ENCODE results near the gene AP3S1.
A peak's percentile ranks its signal among the peaks of the same experiment; 100 is the strongest.

Gene AP3S1

DNA sequence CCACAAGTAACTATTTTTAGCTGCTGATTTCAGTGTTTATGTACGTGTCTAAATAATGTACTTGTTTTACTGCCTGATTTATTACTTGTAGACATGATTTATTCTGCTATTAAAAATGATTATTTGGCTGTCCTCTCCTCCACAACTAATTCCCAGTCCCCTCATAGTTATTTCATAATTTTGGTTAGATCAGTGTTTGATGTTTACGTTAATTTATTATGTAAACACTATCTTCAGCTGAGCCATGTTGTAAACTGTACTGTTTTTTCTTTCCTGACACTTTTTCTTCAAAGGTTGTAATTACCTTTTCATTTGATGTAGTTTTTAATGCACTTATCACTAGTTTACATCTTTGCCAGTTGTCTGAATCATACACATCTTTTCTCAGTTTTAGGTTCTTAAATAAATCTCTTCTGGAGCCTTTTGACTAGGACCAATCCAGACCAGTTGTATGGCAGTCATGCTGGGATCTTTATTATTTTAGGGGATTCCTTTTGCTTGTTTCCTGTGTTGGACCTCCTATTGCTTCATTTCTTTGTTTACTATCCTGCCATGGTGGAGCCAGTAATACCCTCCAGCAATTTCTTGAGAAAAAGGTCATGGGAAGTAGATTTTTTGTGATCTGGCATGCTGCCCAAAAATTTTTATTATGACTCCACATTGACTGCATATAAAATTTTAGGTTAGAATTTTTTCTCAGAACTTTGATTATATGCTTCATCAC lies 16.1 kb downstream of the AP3S1 start (continued):
- TF ChIP-seq ZNF292 (tag by site-specific recombination; IDR thresholded peaks at IDR 0.05; ENCODE audit: borderline replicate concordance, low read depth) (no peak), KLF16 (tag by site-specific recombination; IDR thresholded peaks at IDR 0.05) (no peak), KLF7 (tag by site-specific recombination; IDR thresholded peaks at IDR 0.05; ENCODE audit: borderline replicate concordance) (no peak), PRDM1 (tag by site-specific recombination; IDR thresholded peaks at IDR 0.05) (no peak), ZNF221 (tag by site-specific recombination; IDR thresholded peaks at IDR 0.05; ENCODE audit: borderline replicate concordance) (no peak), ZNF701 (tag by site-specific recombination; IDR thresholded peaks at IDR 0.05) (no peak), ZNF555 (tag by site-specific recombination; conservative IDR thresholded peaks at IDR 0.05) (no peak), ZNF426 (tag by site-specific recombination; IDR thresholded peaks at IDR 0.05) (no peak), ZFP69B (tag by site-specific recombination; IDR thresholded peaks at IDR 0.05) (no peak), SCRT2 (tag by site-specific recombination; IDR thresholded peaks at IDR 0.05) (no peak), ZNF677 (tag by site-specific recombination; IDR thresholded peaks at IDR 0.05) (no peak), ZSCAN18 (tag by site-specific recombination; IDR thresholded peaks at IDR 0.05) (no peak), ZFP41 (tag by site-specific recombination; IDR thresholded peaks at IDR 0.05; ENCODE audit: borderline replicate concordance) (no peak), ZNF280C (tag by site-specific recombination; IDR thresholded peaks at IDR 0.05) (no peak), ZNF776 (tag by site-specific recombination; IDR thresholded peaks at IDR 0.05; ENCODE audit: borderline replicate concordance) (no peak), ZNF433 (tag by site-specific recombination; IDR thresholded peaks at IDR 0.05; ENCODE audit: low read depth) (no peak), ZNF223 (tag by site-specific recombination; IDR thresholded peaks at IDR 0.05) (no peak), ZNF768 (tag by site-specific recombination; IDR thresholded peaks at IDR 0.05) (no peak), GLI2 (tag by site-specific recombination; IDR thresholded peaks at IDR 0.05; ENCODE audit: borderline replicate concordance, low read depth) (no peak; the same call in 1 of the 2 replicates), REPIN1 (tag by site-specific recombination; IDR thresholded peaks at IDR 0.05; ENCODE audit: low read depth) (no peak), ZBTB20 (tag by site-specific recombination; IDR thresholded peaks at IDR 0.05) (no peak), MZF1 (tag by site-specific recombination; IDR thresholded peaks at IDR 0.05; ENCODE audit: borderline replicate concordance) (peak; percentile 98), ZNF138 (tag by site-specific recombination; IDR thresholded peaks at IDR 0.05; ENCODE audit: borderline replicate concordance) (no peak), SCRT1 (tag by site-specific recombination; IDR thresholded peaks at IDR 0.05; ENCODE audit: borderline replicate concordance) (no peak)
- TF ChIP-seq, protein P1, sequence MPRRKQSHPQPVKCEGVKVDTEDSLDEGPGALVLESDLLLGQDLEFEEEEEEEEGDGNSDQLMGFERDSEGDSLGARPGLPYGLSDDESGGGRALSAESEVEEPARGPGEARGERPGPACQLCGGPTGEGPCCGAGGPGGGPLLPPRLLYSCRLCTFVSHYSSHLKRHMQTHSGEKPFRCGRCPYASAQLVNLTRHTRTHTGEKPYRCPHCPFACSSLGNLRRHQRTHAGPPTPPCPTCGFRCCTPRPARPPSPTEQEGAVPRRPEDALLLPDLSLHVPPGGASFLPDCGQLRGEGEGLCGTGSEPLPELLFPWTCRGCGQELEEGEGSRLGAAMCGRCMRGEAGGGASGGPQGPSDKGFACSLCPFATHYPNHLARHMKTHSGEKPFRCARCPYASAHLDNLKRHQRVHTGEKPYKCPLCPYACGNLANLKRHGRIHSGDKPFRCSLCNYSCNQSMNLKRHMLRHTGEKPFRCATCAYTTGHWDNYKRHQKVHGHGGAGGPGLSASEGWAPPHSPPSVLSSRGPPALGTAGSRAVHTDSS (tag by site-specific recombination; IDR thresholded peaks at IDR 0.05): no peak
- TF ChIP-seq, protein P2, sequence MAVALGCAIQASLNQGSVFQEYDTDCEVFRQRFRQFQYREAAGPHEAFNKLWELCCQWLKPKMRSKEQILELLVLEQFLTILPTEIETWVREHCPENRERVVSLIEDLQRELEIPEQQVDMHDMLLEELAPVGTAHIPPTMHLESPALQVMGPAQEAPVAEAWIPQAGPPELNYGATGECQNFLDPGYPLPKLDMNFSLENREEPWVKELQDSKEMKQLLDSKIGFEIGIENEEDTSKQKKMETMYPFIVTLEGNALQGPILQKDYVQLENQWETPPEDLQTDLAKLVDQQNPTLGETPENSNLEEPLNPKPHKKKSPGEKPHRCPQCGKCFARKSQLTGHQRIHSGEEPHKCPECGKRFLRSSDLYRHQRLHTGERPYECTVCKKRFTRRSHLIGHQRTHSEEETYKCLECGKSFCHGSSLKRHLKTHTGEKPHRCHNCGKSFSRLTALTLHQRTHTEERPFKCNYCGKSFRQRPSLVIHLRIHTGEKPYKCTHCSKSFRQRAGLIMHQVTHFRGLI (tag by site-specific recombination; IDR thresholded peaks at IDR 0.05): no peak
- TF ChIP-seq, protein P3, sequence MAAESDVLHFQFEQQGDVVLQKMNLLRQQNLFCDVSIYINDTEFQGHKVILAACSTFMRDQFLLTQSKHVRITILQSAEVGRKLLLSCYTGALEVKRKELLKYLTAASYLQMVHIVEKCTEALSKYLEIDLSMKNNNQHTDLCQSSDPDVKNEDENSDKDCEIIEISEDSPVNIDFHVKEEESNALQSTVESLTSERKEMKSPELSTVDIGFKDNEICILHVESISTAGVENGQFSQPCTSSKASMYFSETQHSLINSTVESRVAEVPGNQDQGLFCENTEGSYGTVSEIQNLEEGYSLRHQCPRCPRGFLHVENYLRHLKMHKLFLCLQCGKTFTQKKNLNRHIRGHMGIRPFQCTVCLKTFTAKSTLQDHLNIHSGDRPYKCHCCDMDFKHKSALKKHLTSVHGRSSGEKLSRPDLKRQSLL (tag by site-specific recombination; IDR thresholded peaks at IDR 0.05): peak; percentile 78
- TF ChIP-seq, protein P4, sequence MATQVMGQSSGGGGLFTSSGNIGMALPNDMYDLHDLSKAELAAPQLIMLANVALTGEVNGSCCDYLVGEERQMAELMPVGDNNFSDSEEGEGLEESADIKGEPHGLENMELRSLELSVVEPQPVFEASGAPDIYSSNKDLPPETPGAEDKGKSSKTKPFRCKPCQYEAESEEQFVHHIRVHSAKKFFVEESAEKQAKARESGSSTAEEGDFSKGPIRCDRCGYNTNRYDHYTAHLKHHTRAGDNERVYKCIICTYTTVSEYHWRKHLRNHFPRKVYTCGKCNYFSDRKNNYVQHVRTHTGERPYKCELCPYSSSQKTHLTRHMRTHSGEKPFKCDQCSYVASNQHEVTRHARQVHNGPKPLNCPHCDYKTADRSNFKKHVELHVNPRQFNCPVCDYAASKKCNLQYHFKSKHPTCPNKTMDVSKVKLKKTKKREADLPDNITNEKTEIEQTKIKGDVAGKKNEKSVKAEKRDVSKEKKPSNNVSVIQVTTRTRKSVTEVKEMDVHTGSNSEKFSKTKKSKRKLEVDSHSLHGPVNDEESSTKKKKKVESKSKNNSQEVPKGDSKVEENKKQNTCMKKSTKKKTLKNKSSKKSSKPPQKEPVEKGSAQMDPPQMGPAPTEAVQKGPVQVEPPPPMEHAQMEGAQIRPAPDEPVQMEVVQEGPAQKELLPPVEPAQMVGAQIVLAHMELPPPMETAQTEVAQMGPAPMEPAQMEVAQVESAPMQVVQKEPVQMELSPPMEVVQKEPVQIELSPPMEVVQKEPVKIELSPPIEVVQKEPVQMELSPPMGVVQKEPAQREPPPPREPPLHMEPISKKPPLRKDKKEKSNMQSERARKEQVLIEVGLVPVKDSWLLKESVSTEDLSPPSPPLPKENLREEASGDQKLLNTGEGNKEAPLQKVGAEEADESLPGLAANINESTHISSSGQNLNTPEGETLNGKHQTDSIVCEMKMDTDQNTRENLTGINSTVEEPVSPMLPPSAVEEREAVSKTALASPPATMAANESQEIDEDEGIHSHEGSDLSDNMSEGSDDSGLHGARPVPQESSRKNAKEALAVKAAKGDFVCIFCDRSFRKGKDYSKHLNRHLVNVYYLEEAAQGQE (tag by site-specific recombination; IDR thresholded peaks at IDR 0.05): no peak

All from HEK293 (cell line).